Measurements from ENCODE around the gene MS4A6E. TPM values are rescaled to one million over a fixed set of nuclear protein-coding genes. Genes with fewer than 3 reads are reported as not detected.

MS4A6E gene
- total and polyA plus RNA-seq, 2 of the 8 experiments (the other 6 are each of a cell fraction or from before 2014, with no cell fraction given): not detected

DNA sequence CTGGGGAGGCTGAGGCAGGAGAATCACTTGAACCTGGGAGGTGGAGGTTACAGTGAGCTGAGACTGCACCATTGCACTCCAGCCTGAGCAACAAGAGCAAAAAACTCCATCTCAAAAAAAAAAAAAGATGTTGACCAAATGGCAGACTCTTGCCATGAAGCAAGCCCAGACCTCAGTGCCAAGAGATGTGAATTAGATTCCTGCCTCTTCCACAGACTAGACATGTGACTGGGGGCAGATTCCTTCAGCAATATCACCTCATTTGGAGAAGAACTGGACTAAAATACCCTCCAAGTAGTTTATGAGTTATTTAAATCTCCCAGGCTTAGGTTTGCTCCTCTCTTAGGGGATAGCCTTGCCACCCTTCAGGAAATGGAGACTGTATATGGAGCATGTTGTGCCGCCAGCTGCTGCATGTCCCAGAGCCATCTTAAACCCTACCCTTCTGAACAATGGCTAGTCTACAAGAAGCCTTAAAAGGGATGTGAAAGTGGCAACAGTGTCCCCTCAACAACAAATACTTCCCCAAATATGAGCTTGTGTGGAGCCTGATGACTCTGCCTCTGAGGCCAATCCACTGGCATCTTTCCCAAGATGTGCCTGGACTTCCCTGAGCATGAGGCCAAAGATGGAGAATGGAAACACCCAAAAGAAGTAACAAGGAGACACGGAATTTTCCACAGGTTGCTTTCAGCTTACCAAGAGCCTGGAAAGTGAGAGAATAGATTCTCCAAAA, 50.5 kb downstream of the MS4A6E start:
- Histone ChIP-seq H3K36me3 (ENCODE audit: control insufficient read depth in 2 of 4, insufficient read depth in 4 of 4, low read length in 3 of 4) (no peaks in the 10 kb centered on the region), H3K23ac (ENCODE audit: insufficient read length) (no peak overlapping the region), H3K4me2 (ENCODE audit: insufficient read depth in 1 of 2, low read depth in 2 of 2, low read length in 2 of 2) (no peak overlapping the region), H3K79me2 (ENCODE audit: control insufficient read depth in 1 of 2, insufficient read depth in 2 of 2, low read length in 2 of 2) (no peaks in the 10 kb centered on the region), H3K27ac (ENCODE audit: low read depth, low read length) (no peak overlapping the region), H2AFZ (ENCODE audit: low read length) (no peak overlapping the region), H2AK5ac (ENCODE audit: low read depth, low read length) (no peak overlapping the region), H3K4me1 (replicated peaks in 1 of 4; ENCODE audit: control insufficient read depth in 3 of 4, insufficient read depth in 4 of 4, low read length in 3 of 4) (no peaks in the 10 kb centered on the region), H2BK15ac (ENCODE audit: low read length) (no peak overlapping the region), H3K14ac (ENCODE audit: insufficient read length) (no peak overlapping the region), H2BK5ac (ENCODE audit: low read depth, low read length) (no peak overlapping the region), H4K20me1 (replicated peaks in 1 of 2; ENCODE audit: control insufficient read depth in 1 of 2, insufficient read depth in 2 of 2, low read length in 2 of 2) (no peaks in the 10 kb centered on the region), H2BK20ac (ENCODE audit: low read length) (no peak overlapping the region), H3K23me2 (ENCODE audit: low read depth, low read length) (no peaks in the 10 kb centered on the region), H3K4ac (replicated peaks; ENCODE audit: insufficient read length, low read depth, low read length) (no peak overlapping the region), H4K8ac (ENCODE audit: extremely low read depth, insufficient read depth, low read length) (no peak overlapping the region), H3K18ac (ENCODE audit: extremely low read depth, low read length) (no peak overlapping the region), H3K79me1 (ENCODE audit: low read depth, low read length) (no peaks in the 10 kb centered on the region), H4K5ac (ENCODE audit: insufficient read length, low read depth, low read length) (no peak overlapping the region), H3K9me3 (ENCODE audit: insufficient read depth in 2 of 2, low read depth in 1 of 2, low read length in 1 of 2) (no peaks in the 10 kb centered on the region), H3K4me3 (ENCODE audit: extremely low read depth in 1 of 4, insufficient read depth in 2 of 4, low read depth in 3 of 4, low read length in 4 of 4) (no peak overlapping the region), H3K9ac (replicated peaks in 1 of 4; ENCODE audit: extremely low read depth in 1 of 4, low read depth in 3 of 4, low read length in 3 of 4) (no peak overlapping the region), H2BK12ac (ENCODE audit: low read depth, low read length) (no peak overlapping the region), H3K27me3 (replicated peaks in 1 of 4; ENCODE audit: control insufficient read depth in 3 of 4, extremely low read depth in 1 of 4, insufficient read depth in 3 of 4, low read length in 3 of 4) (no peaks in the 10 kb centered on the region), H4K91ac (replicated peaks; ENCODE audit: insufficient read length, low read length) (no peak overlapping the region), H3K56ac (replicated peaks; ENCODE audit: insufficient read length, low read depth, low read length) (no peak overlapping the region), H2BK120ac (replicated peaks; ENCODE audit: low read depth, low read length) (no peak overlapping the region)
- WGBS, 2 experiments (ENCODE audit: extremely low coverage in 1 of 2, insufficient coverage in 1 of 2, insufficient read length in 1 of 2, insufficient replicate concordance in 2 of 2, low coverage in 1 of 2, low lambda C conversion rate in 2 of 2, missing lambda C conversion rate in 1 of 2): 87% methylated on average over 2 of the region's 2 CpGs; no CpG with 5 or more reads in 1 of the 2 experiments
- DNase-seq (ENCODE audit: low read depth in 1 of 2, low spot score in 2 of 2) (no peak), FAIRE-seq (no peak)
- CTCF ChIA-PET (ENCODE audit: partially characterized antibody): interaction anchor here (1.6 kb wide), 1 partner anchor 14 kb away, joined by 4 read pairs; no protein-coding TSS in a partner anchor
- POLR2A ChIA-PET (ENCODE audit: partially characterized antibody): no interaction called here
- TF ChIP-seq CREB1 (IDR thresholded peaks at IDR 0.05) (no peak), CEBPB (IDR thresholded peaks at IDR 0.05; ENCODE audit: low read depth, low read length) (no peak), TCF12 (IDR thresholded peaks at IDR 0.05; ENCODE audit: low read depth, low read length) (no peak), KDM4A (IDR thresholded peaks at IDR 0.05; ENCODE audit: low read depth, low read length, severe bottlenecking) (no peak), NANOG (IDR thresholded peaks at IDR 0.05; ENCODE audit: insufficient read depth, low read depth, low read length, poor library complexity, severe bottlenecking) (no peak), POLR2AphosphoS5 (IDR thresholded peaks at IDR 0.05; ENCODE audit: low read depth, low read length) (no peak), EP300 (IDR thresholded peaks at IDR 0.05; ENCODE audit: borderline replicate concordance in 1 of 2, low read depth in 2 of 2, low read length in 2 of 2) (no peak), CBX8 (IDR thresholded peaks at IDR 0.05; ENCODE audit: borderline replicate concordance, low read depth, low read length) (no peak), GTF2F1 (IDR thresholded peaks at IDR 0.05; ENCODE audit: borderline replicate concordance, low read depth, low read length) (no peak), ATF3 (IDR thresholded peaks at IDR 0.05; ENCODE audit: insufficient read depth, low read depth, low read length) (no peak), RNF2 (IDR thresholded peaks at IDR 0.05; ENCODE audit: borderline replicate concordance, low read depth, low read length, missing control alignments, poor library complexity, severe bottlenecking) (no peak), TEAD4 (IDR thresholded peaks at IDR 0.05; ENCODE audit: low read depth, low read length) (no peak)

Measured in H1 (cell line).